NT2/D1 (cell line): ENCODE measurements around the gene PPP1R37.

Source experiments
- YY1 ChIP-seq: IDR thresholded peaks from 2 replicates; pipeline ENCODE4 v1.6.1; 2011; ENCODE audit not compliant: insufficient read length, insufficient read depth
- ZNF274 ChIP-seq: IDR thresholded peaks from 2 replicates; pipeline ENCODE4 v1.6.1; 2011; ENCODE audit warnings: mild to moderate bottlenecking, low read depth, low read length

- TF ChIP-seq ZNF274 (no peak), YY1 (no peak)
These were observed 49.2 kb downstream of the PPP1R37 start for GRCh38 chr19:45142016-45142725.
